GM11168 (cell line): ENCODE data around the gene UBA6.
"Not testable (repeated sequence)": the region's sequence is repeated elsewhere in the genome, so short reads cannot be mapped to it uniquely, and the experiment has no call there.

ENCODE experiments used
- in situ Hi-C: fragments of 300-500 bp; cut with MboI; formaldehyde crosslinking; loops from one replicate; pipeline ENCODE4 v1.12.0; 2022; ENCODE audit warnings: low sequenced_read_pairs; ENCODE audit not compliant: unreplicated experiment

Gene UBA6

DNA sequence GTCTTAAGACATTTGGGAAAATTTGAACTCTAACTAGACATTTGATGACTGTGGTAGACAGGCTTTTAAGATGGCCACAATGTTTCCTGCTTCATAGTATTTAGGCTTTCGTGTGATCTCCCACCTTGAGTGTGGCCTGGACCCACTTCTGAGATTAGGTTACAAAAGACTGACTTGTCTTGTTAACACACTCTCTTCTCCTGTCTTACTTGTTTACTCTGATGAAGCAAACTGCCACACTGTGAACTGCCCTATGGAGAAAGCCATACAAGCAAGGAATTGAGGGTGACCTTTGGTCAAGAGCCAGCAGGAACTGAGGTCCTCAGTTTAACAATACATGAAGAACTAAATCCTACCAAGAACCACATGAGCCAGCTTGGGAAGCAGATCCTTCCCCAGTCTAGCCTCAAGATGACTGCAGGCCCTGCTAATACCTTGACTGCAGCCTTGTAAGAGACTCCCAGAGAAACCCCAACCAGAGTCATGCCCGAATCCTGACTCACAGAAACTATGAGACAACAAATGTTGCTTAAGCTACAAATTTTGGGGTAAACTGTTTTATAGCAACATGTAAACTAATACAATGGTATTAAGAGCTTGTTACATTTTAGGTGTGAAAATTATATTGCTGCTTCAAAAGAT lies 20.3 kb downstream of the UBA6 start:
- in situ Hi-C loops: no loop called here

DNA sequence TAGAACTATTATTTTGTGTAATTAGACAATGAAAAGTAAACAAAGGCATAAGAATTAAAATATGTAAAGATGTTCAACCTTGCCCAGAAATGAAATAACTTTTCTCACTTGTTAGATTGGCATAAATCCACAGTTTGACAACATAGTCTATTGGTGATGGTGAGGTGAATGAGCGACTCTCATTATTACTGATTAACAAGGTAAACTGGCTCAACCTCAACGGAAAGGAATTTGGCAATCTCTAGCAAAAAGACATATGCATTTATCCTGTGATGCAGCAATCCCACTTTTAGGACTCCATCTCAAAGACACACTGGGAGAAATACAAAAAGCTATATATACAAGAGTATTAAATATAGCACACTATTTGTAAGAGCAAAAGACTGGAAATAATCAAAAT lies 22.3 kb downstream of the UBA6 start:
- in situ Hi-C loops: no loop called here

DNA sequence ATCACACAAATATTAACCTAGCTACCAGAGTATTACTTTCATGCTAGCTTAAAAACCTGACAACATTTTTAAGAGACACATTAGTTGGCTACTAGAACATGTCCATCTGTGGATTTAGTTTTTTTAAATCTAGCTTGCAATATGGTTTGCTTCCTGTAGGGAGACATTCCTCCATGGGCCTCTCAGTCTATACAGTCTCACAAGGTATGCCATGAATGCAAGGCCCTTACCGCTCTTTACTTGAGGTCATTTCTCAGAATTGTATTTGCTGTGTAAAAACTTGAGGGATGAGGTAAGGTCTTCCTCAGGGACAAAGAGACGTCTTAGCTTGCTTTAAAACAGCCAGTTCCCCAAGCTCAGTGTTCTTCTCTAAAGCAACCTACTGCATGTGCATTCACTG lies 26.9 kb downstream of the UBA6 start:
- in situ Hi-C loops: no loop called here

DNA sequence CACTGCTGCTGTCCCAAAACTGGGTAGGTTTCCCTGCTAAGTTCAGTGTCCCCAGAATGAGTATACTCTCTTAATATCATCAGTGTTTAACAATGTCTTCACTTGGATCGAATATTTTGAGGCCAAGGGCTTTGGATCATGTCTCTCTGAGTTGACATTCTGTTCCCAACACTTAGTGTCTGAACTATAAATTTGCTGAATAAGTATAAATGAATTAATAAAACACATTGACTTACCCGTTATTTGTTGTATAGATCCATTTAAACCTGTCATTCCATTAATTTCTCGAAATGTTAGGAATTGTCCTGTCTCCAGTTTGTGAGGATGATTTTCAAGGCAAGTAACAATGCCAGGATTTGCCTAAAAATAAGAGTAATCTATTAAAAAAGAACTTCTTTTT lies 32.6 kb downstream of the UBA6 start:
- in situ Hi-C loops: no loop called here

DNA sequence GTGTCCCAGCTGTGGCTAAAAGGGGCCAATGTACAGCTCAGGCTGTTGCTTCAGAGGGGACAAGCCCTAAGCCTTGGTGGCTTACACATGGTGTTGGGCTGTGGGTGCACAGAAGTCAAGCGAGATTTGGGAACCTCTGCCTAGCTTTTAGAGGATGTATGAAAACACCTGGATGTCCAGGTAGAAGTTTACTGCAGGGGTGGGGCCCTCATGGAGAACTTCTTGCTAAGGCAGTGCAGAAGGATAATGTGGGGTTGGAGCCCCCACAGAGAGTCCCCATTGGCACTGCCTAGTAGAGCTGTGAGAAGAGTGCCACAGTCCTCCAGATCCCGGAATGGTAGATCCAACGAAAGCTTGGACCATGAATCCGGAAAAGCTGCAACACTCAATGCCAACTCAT lies 40.5 kb downstream of the UBA6 start:
- in situ Hi-C loops: no loop called here

DNA sequence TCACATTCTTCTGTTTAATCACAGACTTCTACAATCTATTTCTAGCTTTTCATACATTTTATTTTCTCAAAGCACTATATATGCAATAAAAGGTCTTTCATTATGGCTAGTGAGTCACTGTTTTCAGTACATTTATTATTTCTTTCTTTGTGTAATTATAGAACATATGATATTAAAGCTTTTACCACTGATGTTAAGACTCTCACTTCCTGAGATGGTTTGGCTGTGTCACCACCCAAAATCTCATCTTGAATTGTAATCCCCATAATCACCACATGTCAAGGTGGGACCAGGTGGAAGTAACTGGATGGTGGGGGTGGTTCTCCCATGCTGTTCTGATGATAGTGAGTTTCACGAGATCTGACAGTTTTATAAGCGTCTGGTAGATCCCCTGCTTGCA lies 41.9 kb downstream of the UBA6 start:
- in situ Hi-C loops: no loop called here

DNA sequence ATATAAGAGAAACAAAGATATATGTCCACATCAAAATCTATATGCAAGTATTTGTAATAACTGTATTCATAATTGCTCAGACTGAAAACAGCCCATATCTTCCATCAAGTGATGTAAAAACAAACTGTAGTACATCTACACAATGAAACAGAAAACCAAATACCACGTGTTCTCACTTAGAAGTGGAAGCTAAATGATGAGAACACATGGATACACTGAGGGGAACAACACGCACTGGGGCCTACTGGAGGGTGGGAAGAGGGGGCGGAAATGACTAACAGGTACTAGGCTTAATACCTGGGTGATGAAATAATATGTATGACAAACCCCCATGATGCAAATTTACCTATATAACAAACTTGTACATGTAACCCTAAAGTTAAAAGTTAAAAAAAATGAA lies 42.7 kb downstream of the UBA6 start:
- in situ Hi-C loops: no loop called here

DNA sequence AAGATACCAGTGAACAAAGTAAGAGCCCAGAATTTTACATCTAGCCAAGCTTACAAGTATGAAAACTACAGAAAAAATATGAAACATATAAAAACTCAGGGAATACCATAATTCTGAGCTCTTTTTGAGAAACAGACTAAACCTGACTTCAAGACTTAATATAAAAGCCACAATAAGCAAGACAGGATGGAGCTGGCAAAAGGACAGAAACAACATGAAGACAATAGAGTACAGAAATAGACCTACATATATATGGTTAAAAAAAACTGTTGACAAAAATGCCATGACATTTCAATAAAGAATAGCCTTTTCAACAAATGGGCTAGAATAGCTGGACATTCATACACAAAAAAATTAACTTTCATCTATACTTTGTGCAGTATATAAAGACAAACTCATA lies 49.4 kb downstream of the UBA6 start:
- in situ Hi-C loops: no loop called here

DNA sequence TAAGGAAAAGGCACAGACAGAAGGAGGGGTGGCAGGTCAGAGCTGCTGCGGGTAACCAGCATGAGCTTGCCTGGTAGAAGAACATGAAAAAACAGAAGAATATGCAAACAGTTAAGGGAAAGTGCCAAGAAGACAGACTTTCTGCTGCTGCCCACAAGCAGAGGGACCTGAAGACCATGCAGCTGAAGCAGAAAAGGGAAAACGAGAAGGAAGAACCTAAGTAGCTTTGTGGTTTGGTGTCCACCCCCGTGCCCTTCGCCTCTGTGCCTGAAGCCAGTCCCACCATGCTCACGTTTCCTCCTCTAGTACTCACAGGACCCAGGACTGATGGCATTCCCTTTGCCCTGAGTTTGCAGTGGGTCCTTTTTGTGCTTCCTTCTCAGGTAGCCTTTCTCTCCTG lies 62.8 kb downstream of the UBA6 start:
- in situ Hi-C loops: no loop called here

DNA sequence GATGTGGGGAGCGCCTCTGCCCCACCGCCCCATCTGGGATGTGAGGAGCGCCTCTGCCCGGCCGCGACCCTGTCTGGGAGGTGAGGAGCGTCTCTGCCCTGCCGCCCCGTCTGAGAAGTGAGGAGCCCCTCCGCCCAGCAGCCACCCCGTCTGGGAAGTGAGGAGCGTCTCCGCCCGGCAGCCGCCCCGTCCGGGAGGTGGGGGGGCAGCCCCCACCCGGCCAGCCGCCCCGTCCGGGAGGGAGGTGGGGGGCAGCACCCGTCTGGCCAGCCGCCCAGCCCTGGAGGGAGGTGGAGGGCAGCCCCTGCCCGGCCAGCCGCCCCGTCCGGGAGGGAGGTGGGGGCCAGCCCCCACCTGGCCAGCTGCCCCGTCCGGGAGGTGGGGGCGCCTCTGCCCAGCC lies 64.0 kb downstream of the UBA6 start:
- in situ Hi-C loops: not testable (repeated sequence)

DNA sequence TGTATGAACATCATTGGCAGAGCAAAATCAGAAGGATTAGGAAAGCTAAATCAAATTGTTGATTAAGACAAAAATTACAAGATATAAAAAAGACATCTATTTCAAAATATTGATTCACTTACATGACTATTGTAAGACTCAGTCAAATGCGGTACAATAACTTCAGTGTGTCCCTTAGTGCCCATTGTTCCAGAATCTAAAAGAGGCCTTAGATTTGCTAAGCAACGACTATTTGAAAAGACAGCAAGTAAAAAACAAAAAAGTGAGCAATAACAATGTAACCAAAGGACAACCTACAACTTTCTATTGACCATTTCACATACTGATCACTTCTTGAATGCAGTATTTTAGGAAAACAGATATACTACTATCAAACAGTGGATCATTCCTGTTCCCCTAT lies 65.6 kb downstream of the UBA6 start:
- in situ Hi-C loops: no loop called here

DNA sequence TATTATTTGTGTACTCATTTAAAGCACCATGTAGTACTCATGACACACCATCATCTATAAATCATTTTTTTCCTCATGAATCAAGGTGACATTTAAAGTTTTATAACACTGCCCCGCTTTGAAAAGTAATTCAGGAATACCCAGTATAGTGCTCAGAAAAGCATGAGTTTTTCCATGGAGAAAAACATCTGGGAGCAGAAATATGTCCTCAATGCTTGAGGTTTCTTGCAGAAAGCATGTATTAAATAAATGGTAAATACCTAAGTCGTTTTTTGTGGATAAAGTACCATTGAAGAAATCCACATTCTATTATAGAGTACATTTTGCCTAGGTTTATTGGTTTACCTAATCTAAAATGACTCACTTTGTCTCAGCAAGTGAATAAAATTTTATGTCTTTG lies 66.2 kb downstream of the UBA6 start:
- in situ Hi-C loops: no loop called here

DNA sequence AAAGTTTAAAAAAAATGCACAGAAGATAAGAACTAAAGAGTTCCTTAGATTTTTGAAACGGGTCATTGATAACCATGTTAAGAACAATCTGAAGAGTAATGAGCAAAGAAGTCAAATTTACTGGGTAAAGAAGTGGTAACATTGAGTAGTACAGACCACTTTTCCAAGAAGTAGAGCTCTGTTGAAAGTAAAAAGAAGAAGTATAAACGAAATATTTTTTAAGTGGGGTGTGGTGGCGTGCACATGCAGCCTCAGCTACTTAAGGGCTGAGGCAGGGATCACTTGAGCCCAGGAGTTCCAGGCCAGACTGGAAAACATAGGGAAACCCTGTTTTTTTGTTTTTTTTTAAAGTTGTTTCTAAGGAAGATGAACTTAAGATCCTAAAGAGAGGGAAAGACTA lies 68.5 kb downstream of the UBA6 start:
- in situ Hi-C loops: no loop called here

DNA sequence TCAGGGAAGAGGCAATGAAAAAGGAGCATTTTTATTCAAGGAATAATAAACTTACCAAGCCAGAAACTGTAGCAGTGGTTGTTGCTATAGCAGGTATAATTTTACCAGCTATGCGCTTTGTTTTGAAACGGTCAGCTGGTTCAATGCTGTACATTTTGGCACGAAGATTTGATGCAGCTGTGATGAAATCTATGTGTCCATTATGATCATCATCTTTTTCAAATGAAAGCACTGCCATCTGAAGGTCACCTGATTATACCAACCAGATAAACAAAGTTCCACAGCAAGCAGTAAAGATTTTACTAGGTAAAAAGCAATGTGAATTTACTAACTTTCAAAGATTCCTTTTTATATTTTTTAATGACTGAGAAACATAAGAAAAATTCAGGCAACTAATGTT lies 76.0 kb downstream of the UBA6 start:
- in situ Hi-C loops: no loop called here

DNA sequence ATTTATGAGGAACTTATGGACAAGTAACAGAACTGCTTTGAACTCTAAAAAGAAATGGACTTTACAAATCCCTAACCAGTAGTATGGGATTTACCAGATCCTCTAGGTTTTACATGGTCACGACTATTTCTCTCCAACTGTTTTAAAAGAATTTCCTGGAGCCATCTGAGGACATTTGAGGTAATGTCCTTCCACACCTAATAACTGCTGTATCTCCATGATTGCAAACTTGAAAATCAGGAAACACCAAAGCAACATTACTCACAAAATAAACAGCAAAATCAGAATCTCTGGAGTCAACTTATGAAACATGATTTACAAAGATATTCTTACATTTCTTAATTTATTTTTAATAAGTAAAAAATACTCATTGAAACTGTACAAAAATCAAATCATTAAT lies 84.5 kb downstream of the UBA6 start:
- in situ Hi-C loops: no loop called here

DNA sequence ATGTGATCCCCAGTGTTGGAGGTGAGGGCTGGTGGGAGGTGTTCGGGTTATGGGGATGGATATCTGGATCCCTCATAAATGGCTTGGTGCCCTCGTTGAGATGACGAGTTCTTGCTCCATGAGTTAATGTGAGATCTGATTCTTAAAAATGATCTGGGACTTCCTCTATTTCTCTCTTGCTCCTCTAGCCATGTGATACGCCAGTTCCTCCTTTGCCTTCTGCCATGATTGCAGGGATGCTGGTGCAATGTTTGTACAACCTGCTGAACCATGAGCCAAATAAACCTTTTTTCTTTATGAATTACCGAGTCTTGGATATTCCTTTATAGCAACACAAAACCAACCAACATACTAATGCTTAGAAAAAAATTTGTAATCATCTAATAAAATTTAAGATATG lies 85.8 kb downstream of the UBA6 start:
- in situ Hi-C loops: no loop called here

DNA sequence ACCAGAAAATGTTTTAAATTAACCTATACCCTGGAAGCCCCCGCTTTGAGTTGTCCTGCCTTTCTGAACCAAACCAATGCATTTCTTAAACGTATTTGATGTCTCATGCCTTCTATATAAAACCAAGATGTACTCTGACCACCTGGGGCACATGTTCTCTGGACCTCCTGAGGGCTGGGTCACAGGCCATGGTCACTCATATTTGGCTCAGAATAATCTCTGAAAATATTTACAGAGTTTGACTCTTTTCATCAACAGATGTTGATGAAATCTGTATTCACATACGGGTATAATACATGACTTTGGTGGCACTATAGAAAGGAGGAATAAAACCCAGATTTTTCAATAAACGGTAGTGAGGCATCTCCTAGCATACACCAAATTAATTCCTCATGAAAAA lies 86.8 kb downstream of the UBA6 start:
- in situ Hi-C loops: no loop called here

DNA sequence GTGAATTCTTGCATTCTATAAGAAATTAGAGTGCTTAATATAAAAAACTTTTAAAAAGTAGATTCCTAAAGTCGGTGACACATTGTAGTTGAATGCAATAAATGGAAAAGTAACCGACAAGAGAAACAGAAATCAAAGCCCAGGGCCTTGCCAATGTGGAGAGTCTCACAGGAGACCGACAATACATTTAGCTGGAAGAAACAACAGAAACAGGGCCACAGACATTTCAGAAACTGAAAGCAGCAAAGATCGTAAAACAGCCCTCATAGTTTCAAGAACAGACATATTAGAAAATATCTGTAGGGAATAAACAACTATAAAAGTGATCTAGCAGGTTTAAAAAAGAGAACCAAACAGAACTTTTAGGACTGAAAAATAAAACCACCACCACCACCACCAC lies 92.9 kb downstream of the UBA6 start:
- in situ Hi-C loops: no loop called here

DNA sequence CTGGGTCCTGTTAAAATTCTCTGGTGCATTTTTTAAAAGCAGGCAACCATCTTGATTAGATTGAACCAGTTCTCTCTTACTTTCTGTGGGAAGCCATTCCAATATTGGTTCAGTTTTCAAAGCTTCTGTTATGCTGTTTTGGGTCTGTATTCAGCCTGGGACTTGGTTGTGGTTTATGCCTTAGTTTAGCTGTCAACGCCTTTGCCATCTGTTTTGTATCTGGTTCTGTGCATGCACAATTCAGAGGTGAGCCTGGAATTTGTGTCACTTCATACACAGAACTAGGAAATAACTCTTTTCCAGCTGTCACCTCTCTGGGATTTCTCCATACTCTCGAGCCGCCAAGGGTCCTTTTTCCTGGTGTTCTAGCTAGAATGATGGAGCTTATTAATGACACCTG lies 96.2 kb downstream of the UBA6 start:
- in situ Hi-C loops: no loop called here

DNA sequence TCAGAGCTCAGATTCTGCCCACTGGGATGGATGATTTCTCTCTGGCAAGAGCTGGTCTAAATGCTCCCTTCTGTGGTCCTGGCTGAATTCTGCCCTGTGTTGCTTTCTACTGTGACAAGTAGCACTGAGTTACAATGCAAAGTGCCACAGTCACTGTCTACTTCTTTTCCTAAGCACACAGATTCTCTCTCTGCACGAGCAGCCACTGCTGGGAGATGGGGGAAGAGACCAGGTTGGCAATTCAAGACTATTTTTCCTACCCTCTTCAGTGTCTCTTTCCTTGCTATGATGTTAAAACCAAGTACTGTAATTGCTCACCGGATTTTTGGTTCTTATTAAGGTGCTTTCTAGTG lies 97.0 kb downstream of the UBA6 start:
- in situ Hi-C loops: no loop called here

DNA sequence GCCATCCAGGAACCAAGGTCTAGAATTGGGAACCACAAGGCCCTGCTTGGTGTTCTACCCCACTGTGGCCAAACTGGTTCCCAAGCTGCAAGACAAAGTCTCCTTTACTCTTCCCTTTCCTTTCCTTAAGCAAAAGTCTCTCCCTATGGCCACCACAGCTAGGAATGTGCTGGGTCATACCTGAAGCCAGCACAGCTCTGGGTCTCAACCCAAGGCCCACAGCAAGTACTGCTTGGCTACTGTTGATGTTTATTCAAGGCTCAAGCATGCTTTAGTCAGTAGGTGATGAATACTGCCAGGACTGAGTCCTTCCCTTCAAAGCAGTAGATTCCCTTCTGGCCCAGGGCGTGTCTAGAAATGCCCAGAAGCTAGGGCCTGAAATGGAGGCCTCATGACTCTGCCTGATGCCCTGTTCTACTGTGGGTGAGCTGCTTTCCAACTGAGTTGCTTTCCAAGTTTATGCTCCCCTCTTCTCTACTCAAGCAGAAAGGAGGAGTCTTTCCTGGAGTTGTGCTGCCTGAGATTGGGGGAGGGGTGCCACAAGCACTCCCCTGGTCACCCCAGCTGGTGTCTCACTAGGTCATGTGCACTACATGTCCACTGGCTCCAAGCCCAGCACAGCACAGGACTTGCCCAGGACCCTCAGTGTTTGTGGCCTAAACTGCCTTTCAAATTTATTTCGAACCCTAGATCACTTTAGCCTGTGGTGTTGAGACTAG lies 97.5 kb downstream of the UBA6 start:
- in situ Hi-C loops: no loop called here

DNA sequence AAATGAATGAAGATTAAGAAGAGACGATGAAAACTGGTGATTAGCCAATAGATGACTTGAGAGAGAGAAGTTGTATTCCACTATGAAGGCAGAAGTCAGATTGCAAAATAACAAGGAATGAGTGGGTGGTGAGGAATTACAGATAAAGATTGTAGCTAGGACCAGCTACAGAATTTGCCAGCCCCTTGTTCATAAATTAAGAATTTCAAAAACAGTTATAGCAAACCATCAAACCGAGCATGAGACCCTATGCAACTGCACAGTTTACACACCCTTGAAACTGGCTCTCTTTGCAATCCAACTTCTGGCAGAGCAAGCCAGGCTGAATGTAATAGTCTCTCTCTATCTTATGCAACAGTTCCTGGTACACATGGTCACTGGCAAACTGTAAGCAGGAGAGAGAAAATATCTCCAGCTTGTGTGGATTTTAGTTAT lies 107.2 kb downstream of the UBA6 start:
- in situ Hi-C loops: no loop called here
